Astrocyte of the spinal cord (primary cell): ENCODE results near the gene LRRC26.

Experiments
- DNase-seq: peaks from one replicate; pipeline ENCODE4 v3.0.0; 2011; ENCODE audit warnings: low read depth, low spot score
- H3K4me3 ChIP-seq: 2 replicates; pipeline ENCODE4 v1.5.1; 2011; ENCODE audit warnings: low read depth, mild to moderate bottlenecking, low read length, moderate library complexity
- in situ Hi-C: cut with HindIII; loops from 2 replicates; pipeline ENCODE4 v1.10.0; 2017; ENCODE audit warnings: low sequenced_read_pairs
- TF ChIP-seq, protein P1 (sequence below): IDR thresholded peaks from 2 replicates; pipeline ENCODE4 v1.5.1; 2012; ENCODE audit warnings: low read depth, mild to moderate bottlenecking, low read length, inconsistent platforms

LRRC26 gene

DNA sequence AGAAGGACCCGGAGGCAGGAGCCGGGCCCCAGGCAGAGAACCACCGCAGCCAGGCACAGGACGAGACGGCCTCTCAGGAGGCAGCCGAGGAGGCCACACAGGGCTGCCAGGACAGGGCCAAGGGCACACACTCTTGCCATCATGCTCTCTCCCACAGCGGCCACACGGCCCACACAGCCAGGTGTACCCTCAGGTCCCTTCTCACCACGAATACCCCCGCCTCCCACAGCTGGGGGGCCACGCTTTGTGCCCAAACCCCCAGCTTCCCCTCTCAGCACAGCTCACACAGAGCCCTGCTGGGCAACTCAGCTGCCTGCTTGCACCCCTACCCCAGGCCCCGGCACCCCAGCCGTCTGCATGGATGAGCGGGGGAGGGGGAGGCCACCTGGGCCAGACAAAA lies 23.9 kb upstream of the LRRC26 start:
- in situ Hi-C loops: no loop called here
- TF ChIP-seq, protein P1, sequence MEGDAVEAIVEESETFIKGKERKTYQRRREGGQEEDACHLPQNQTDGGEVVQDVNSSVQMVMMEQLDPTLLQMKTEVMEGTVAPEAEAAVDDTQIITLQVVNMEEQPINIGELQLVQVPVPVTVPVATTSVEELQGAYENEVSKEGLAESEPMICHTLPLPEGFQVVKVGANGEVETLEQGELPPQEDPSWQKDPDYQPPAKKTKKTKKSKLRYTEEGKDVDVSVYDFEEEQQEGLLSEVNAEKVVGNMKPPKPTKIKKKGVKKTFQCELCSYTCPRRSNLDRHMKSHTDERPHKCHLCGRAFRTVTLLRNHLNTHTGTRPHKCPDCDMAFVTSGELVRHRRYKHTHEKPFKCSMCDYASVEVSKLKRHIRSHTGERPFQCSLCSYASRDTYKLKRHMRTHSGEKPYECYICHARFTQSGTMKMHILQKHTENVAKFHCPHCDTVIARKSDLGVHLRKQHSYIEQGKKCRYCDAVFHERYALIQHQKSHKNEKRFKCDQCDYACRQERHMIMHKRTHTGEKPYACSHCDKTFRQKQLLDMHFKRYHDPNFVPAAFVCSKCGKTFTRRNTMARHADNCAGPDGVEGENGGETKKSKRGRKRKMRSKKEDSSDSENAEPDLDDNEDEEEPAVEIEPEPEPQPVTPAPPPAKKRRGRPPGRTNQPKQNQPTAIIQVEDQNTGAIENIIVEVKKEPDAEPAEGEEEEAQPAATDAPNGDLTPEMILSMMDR: no peak
- DNase-seq: no peak
- H3K4me3 ChIP-seq: no peak overlapping the region

DNA sequence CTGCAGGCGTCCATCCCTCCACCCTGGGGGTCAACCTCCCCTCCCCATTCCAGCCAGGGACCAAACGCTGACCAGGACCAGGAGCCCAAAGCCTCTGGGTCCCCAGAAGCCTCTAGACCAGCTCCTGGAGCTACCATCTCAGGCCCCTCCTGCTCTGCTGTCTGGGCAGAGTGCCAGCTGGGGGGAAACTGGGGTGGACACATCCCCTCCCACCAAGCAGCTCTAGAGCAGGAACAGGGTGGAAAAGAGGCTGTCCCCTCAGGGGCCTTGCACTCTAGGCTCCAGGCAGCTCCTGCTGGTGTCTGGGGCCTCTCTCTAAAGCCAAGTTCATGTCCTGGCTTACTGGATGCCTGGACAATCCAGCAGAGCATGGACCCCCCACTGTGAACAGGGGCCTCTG lies 23.0 kb upstream of the LRRC26 start:
- in situ Hi-C loops: no loop called here
- TF ChIP-seq, protein P1: no peak

DNA sequence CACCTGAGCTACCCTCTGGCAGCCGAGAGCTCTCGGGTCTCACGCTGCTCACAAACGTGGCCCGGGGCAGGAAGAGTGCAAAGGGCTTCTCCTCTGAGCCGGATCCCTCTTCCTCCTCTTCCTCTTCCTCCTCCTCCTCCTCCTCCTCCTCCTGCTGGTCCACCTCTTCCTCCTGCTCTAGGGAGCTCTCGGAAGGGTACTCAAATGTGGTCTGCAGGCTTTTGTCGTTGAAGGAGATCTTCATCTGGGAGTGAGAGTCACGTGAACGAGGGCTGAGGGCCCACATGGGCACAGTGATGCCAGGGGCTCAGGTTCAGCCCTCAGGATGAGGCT lies 22.6 kb upstream of the LRRC26 start:
- TF ChIP-seq, protein P1: no peak
- no peak for DNase-seq
- no peak overlapping the region for H3K4me3 ChIP-seq
- in situ Hi-C loops: no loop called here

More for the DNA sequence above, 23.0 kb upstream of the LRRC26 start:
- no peak for DNase-seq
- no peak overlapping the region for H3K4me3 ChIP-seq

DNA sequence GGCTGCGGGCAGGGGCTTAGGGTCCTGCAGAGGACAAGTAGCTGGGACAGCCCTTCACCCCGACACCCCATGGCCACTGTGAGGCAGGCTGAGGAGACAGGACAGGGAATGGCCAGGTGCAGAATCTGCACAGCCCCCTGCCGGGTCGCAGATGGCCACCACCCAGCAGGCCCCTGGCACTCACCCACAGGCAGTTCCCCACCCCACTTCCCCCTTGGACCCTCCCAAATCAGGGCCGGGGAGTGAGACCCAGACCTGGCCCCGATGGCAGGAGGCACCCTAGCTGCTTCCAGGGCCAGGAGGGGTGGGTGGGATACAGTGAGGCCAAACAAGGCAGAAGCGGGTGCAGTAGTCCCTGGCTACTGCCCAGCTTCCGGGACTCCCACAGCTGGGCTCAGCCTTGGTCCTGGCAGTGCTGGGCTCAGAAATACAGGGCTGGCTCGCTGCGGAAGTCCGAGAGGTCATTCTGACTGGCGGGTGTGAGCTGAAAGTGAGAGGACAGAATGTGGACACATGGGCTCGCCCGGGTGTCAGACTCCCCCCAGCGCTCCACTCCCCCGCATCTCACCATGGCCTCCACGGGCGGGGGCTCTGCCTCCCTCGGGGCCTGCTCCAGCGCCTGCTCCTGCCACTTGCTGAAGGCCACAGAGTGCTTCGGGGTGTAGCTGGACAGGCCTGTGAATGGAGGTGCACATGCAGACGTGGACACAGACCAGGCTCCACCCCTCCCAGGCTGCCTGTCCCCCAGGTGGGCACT lies 22.0 kb upstream of the LRRC26 start:
- no peak overlapping the region for H3K4me3 ChIP-seq
- TF ChIP-seq, protein P1: no peak
- in situ Hi-C loops: no loop called here
- DNase-seq: no peak

DNA sequence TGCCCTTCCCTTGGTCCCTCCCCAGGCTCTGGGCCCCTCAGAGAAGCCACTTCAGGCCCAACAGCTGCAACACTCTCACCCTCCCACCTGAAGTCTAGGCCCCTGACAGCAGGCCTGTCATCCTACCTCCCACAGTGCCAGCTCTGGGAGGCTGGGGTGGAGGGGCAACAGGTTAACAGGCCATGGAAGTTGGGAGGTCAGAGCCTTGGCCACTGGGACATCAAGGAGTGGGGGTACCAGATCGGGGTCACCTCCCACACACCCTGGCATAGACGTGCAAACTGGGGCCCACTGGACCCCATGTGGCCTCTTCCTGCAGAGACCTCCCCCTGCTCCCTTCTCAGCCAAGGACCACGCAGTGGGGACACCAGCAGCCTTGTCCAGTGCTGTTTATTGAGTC lies 21.4 kb upstream of the LRRC26 start:
- no peak overlapping the region for H3K4me3 ChIP-seq
- in situ Hi-C loops: no loop called here
- no peak for DNase-seq
- TF ChIP-seq, protein P1: no peak

DNA sequence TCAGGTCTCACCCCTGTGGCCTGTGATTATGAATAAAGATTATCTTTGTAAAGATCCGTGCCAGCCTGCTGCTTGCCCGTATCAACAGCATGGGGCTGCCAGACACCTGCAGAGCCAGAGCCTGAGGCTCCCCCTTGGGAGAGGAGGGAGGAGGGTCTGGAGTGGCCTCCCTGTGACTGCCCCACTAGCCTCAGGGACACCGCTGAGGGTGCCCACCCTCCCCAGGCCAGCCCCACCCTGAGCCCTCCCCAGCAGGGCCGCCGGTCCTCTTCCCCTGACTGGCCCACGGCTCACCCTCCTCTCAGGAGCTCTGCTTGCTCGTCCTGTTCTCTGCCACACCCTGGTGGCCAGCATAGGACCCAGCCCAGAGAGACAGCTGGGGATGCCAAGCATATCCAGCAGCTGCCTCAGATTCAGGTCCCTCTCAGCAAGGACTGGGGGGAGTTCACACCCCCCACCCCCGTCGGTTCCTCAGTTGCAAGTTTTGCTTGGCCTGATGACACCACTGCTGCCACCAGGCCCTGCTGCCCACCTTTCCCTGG lies 20.5 kb upstream of the LRRC26 start:
- TF ChIP-seq, protein P1: no peak
- no peak for DNase-seq
- H3K4me3 ChIP-seq: no peak overlapping the region
- in situ Hi-C loops: no loop called here
